H1 (cell line): ENCODE data around the gene GMNC. TPM values are rescaled to one million over a fixed set of nuclear protein-coding genes. Genes with fewer than 3 reads are reported as not detected.

Experiments
- CTCF ChIA-PET: fragments of 300-600 bp; sonication (Branson Sonifier 250); formaldehyde crosslinking; loops from one replicate; lab custom pipeline; 2021; ENCODE audit not compliant: partially characterized antibody; lab: Charles Lee
- POLR2A ChIA-PET: fragments of 300-600 bp; sonication (Branson Sonifier 250); formaldehyde crosslinking; loops from one replicate; lab custom pipeline; 2021; ENCODE audit warnings: inconsistent platforms; ENCODE audit not compliant: partially characterized antibody; lab: Charles Lee
- DNase-seq, 2 experiments: peaks; one replicate each; pipeline versions ENCODE4 v3.0.0 to v3.0.0-alpha.2; 2010 to 2022; ENCODE audit warnings: low spot score in 2 of 2, low read depth in 1 of 2, mixed read lengths in 1 of 2
- FAIRE-seq: peaks from 2 replicates; lab custom pipeline; 2011; peaks lifted over from hg19 to GRCh38; lab: Jason Lieb, UNC
- H2AFZ ChIP-seq: 2 replicates; pipeline ENCODE4 v1.8.1; 2012; ENCODE audit warnings: low read length, inconsistent platforms
- H2AK5ac ChIP-seq: 2 replicates; pipeline ENCODE4 v1.6.1; 2013; ENCODE audit warnings: low read depth, low read length
- H2BK120ac ChIP-seq: replicated peaks from 2 replicates; pipeline ENCODE3; 2013; ENCODE audit warnings: low read depth, low read length, inconsistent platforms
- H2BK12ac ChIP-seq: 2 replicates; pipeline ENCODE4 v1.6.1; 2013; ENCODE audit warnings: low read depth, low read length
- H2BK15ac ChIP-seq: 2 replicates; pipeline ENCODE4 v1.6.1; 2013; ENCODE audit warnings: low read length
- H2BK20ac ChIP-seq: 2 replicates; pipeline ENCODE4 v1.6.1; 2013; ENCODE audit warnings: low read length
- H2BK5ac ChIP-seq: 2 replicates; pipeline ENCODE4 v1.6.1; 2013; ENCODE audit warnings: low read depth, low read length
- H3K14ac ChIP-seq: 2 replicates; pipeline ENCODE4 v1.6.1; 2013; ENCODE audit warnings: inconsistent platforms; ENCODE audit not compliant: insufficient read length
- H3K18ac ChIP-seq: 2 replicates; pipeline ENCODE4 v1.6.1; 2013; ENCODE audit warnings: low read length; ENCODE audit errors: extremely low read depth
- H3K23ac ChIP-seq: 2 replicates; pipeline ENCODE4 v1.6.1; 2013; ENCODE audit warnings: inconsistent platforms; ENCODE audit not compliant: insufficient read length
- H3K23me2 ChIP-seq: 2 replicates; pipeline ENCODE4 v1.6.1; 2013; ENCODE audit warnings: low read depth, low read length
- H3K27ac ChIP-seq: 2 replicates; pipeline ENCODE4 v1.6.1; 2011; ENCODE audit warnings: low read depth, low read length, inconsistent platforms
- H3K27me3 ChIP-seq, 4 experiments: replicated peaks in 1 of 4; 1 replicate in 1 of 4; 2 replicates in 3 of 4; pipeline versions ENCODE4 v1.6.1 to v1.8.1; 2011 to 2013; ENCODE audit warnings: low read length in 3 of 4, mild to moderate bottlenecking in 3 of 4, inconsistent platforms in 2 of 4, mixed read lengths in 2 of 4, moderate library complexity in 1 of 4; ENCODE audit not compliant: control insufficient read depth in 3 of 4, insufficient read depth in 3 of 4; ENCODE audit errors: extremely low read depth in 1 of 4
- H3K36me3 ChIP-seq, 4 experiments: 2 replicates each; pipeline versions ENCODE4 v1.6.1 to v1.8.1; 2011 to 2013; ENCODE audit warnings: mild to moderate bottlenecking in 4 of 4, low read length in 3 of 4, moderate library complexity in 2 of 4, control low read depth in 1 of 4, inconsistent platforms in 1 of 4; ENCODE audit not compliant: insufficient read depth in 4 of 4, control insufficient read depth in 2 of 4
- H3K4ac ChIP-seq: replicated peaks from 2 replicates; pipeline ENCODE3; 2013; ENCODE audit warnings: low read length, low read depth, mixed read lengths, inconsistent platforms; ENCODE audit not compliant: insufficient read length
- H3K4me1 ChIP-seq, 4 experiments: replicated peaks in 1 of 4; 1 replicate in 1 of 4; 2 replicates in 3 of 4; pipeline versions ENCODE4 v1.6.1 to v1.8.1; 2011 to 2013; ENCODE audit warnings: low read length in 3 of 4, inconsistent platforms in 2 of 4, mixed read lengths in 1 of 4; ENCODE audit not compliant: insufficient read depth in 4 of 4, control insufficient read depth in 3 of 4
- H3K4me2 ChIP-seq, 2 experiments: 2 replicates each; pipeline versions ENCODE4 v1.6.1 to v1.8.1; 2011 to 2013; ENCODE audit warnings: low read depth in 2 of 2, low read length in 2 of 2, control low read depth in 1 of 2, inconsistent platforms in 1 of 2, mild to moderate bottlenecking in 1 of 2; ENCODE audit not compliant: insufficient read depth in 1 of 2
- H3K4me3 ChIP-seq, 4 experiments: fragments of 200-600, 300-600 bp in 1 of 4; sonication (generic), shearing (Covaris generic), sonication (Bioruptor Twin) in 1 of 4; 2 replicates each; pipeline versions ENCODE4 v1.5.1 to v1.8.1; 2011 to 2016; ENCODE audit warnings: low read length in 4 of 4, low read depth in 3 of 4, control low read depth in 2 of 4, inconsistent platforms in 2 of 4, mild to moderate bottlenecking in 2 of 4, mixed read lengths in 1 of 4, moderate library complexity in 1 of 4; ENCODE audit not compliant: insufficient read depth in 2 of 4; ENCODE audit errors: extremely low read depth in 1 of 4
- H3K56ac ChIP-seq: replicated peaks from 2 replicates; pipeline ENCODE3; 2013; ENCODE audit warnings: low read depth, mild to moderate bottlenecking, mixed read lengths, low read length, inconsistent platforms; ENCODE audit not compliant: insufficient read length
- H3K79me1 ChIP-seq: 2 replicates; pipeline ENCODE4 v1.6.1; 2013; ENCODE audit warnings: low read depth, low read length, control low read depth
- H3K79me2 ChIP-seq, 2 experiments: 2 replicates each; pipeline versions ENCODE4 v1.6.1 to v1.8.1; 2012 to 2013; ENCODE audit warnings: low read length in 2 of 2, mild to moderate bottlenecking in 2 of 2, inconsistent platforms in 1 of 2; ENCODE audit not compliant: insufficient read depth in 2 of 2, control insufficient read depth in 1 of 2
- H3K9ac ChIP-seq, 4 experiments: replicated peaks in 1 of 4; 1 replicate in 1 of 4; 2 replicates in 3 of 4; pipeline versions ENCODE4 v1.6.1 to v1.8.1; 2011 to 2013; ENCODE audit warnings: low read depth in 3 of 4, low read length in 3 of 4, control low read depth in 2 of 4, mild to moderate bottlenecking in 2 of 4, moderate library complexity in 2 of 4, inconsistent platforms in 1 of 4; ENCODE audit errors: extremely low read depth in 1 of 4
- H3K9me3 ChIP-seq, 2 experiments: 2 replicates each; pipeline versions ENCODE4 v1.6.1 to v1.8.1; 2012 to 2013; ENCODE audit warnings: mild to moderate bottlenecking in 2 of 2, moderate library complexity in 2 of 2, control low read depth in 1 of 2, inconsistent platforms in 1 of 2, low read depth in 1 of 2, low read length in 1 of 2, mixed read lengths in 1 of 2; ENCODE audit not compliant: insufficient read depth in 2 of 2
- H4K20me1 ChIP-seq, 2 experiments: replicated peaks in 1 of 2; 2 replicates each; pipeline versions ENCODE3 to v1.8.1; 2011 to 2013; ENCODE audit warnings: inconsistent platforms in 2 of 2, low read length in 2 of 2, mild to moderate bottlenecking in 1 of 2; ENCODE audit not compliant: insufficient read depth in 2 of 2, control insufficient read depth in 1 of 2
- H4K5ac ChIP-seq: 2 replicates; pipeline ENCODE4 v1.6.1; 2013; ENCODE audit warnings: low read length, low read depth, mixed read lengths, inconsistent platforms; ENCODE audit not compliant: insufficient read length
- H4K8ac ChIP-seq: 2 replicates; pipeline ENCODE4 v1.8.0; 2013; ENCODE audit warnings: mild to moderate bottlenecking, moderate library complexity, low read length, inconsistent platforms; ENCODE audit not compliant: insufficient read depth; ENCODE audit errors: extremely low read depth
- H4K91ac ChIP-seq: replicated peaks from 2 replicates; pipeline ENCODE3; 2013; ENCODE audit warnings: low read length, mixed read lengths, inconsistent platforms; ENCODE audit not compliant: insufficient read length
- ATF2 ChIP-seq: IDR thresholded peaks from 2 replicates; pipeline ENCODE4 v1.6.1; 2012; ENCODE audit warnings: low read length, inconsistent platforms
- CBX5 ChIP-seq: fragments of 300-800, 300-1000 bp; sonication (generic); IDR thresholded peaks from 2 replicates; pipeline ENCODE4 v1.7.1; 2016; ENCODE audit warnings: antibody characterized with exemption, low read length, low read depth
- E2F6 ChIP-seq: IDR thresholded peaks from 2 replicates; pipeline ENCODE4 v1.6.1; 2012; ENCODE audit warnings: inconsistent platforms
- GABPA ChIP-seq: IDR thresholded peaks from 2 replicates; pipeline ENCODE4 v1.6.1; 2011; ENCODE audit warnings: mild to moderate bottlenecking, low read length, moderate library complexity, borderline replicate concordance; ENCODE audit not compliant: insufficient read depth
- GTF2F1 ChIP-seq: IDR thresholded peaks from 2 replicates; pipeline ENCODE4 v1.6.1; 2012; ENCODE audit warnings: low read depth, low read length, improper control_type of control experiment, borderline replicate concordance
- POLR2A ChIP-seq, 2 experiments: IDR thresholded peaks; 1 replicate in 1 of 2; 2 replicates in 1 of 2; pipeline ENCODE4 v1.6.1; 2011; ENCODE audit warnings: low read depth in 2 of 2, low read length in 2 of 2, mild to moderate bottlenecking in 2 of 2; ENCODE audit errors: control extremely low read depth in 1 of 2
- SIN3A ChIP-seq, 2 experiments: IDR thresholded peaks in 1 of 2; conservative IDR thresholded peaks in 1 of 2; 2 replicates each; pipeline ENCODE4 v1.6.1; 2011 to 2012; ENCODE audit warnings: low read length in 2 of 2, improper control_type of control experiment in 1 of 2, low read depth in 1 of 2, mild to moderate bottlenecking in 1 of 2
- SP1 ChIP-seq: IDR thresholded peaks from 2 replicates; pipeline ENCODE4 v1.6.1; 2011; ENCODE audit warnings: low read depth, low read length
- WGBS, 2 experiments: shearing (Covaris generic) in 1 of 2; methylation state at CpG; one replicate each; pipeline versions ENCODE4 v1.1.6 to v1.1.7; 2013 to 2015; ENCODE audit warnings: low lambda C conversion rate in 2 of 2, mixed read lengths in 2 of 2, inconsistent platforms in 1 of 2, low coverage in 1 of 2, missing lambda C conversion rate in 1 of 2; ENCODE audit not compliant: insufficient replicate concordance in 2 of 2, insufficient coverage in 1 of 2, insufficient read length in 1 of 2; ENCODE audit errors: extremely low coverage in 1 of 2, missing lambda C conversion rate in 1 of 2; 5-methylcytosine and 5-hydroxymethylcytosine counted together
- polyA plus RNA-seq, 7 experiments: library from polyadenylated mRNA; depleted of rRNA in 3 of 7; stranded (reverse) in 5 of 7; unstranded in 2 of 7; fragments of >200 nt in 5 of 7; fragments of 200-250 nt in 2 of 7; gene quantifications; 1 replicate in 5 of 7; 2 replicates in 1 of 7; 4 replicates in 1 of 7; pipeline versions ENCODE4 v1.2.1 to v1.2.3, GENCODE V29; 2011 to 2013; ENCODE audit warnings: missing spikeins in 2 of 7, mixed read lengths in 2 of 7
- total RNA-seq: library from RNA; stranded (reverse); fragmentation: NEBNext Ultra II Directional; extraction: Animal tissue kit (Norgen Biotek cat#: 25700); gene quantifications from 2 replicates; pipeline ENCODE4 v1.2.1, GENCODE V29; 2021
- TF ChIP-seq, protein P1 (sequence below), 3 experiments: IDR thresholded peaks; 1 replicate in 2 of 3; 2 replicates in 1 of 3; pipeline versions ENCODE4 v1.5.1 to v1.6.1; 2011; ENCODE audit warnings: low read length in 3 of 3, mild to moderate bottlenecking in 3 of 3, inconsistent platforms in 2 of 3, low read depth in 1 of 3, moderate library complexity in 1 of 3; ENCODE audit not compliant: insufficient read depth in 1 of 3; ENCODE audit errors: control extremely low read depth in 1 of 3

GMNC gene
- total and polyA plus RNA-seq, 2 of the 8 experiments (the other 6 are each of a cell fraction or from before 2014, with no cell fraction given), result 0.05 to 0.24 TPM

GRCh38 chr3:190810957-190811356, 51.5 kb downstream of the GMNC start:
- H4K5ac ChIP-seq, result no peak overlapping the region
- no peak overlapping the region for H3K4me2 ChIP-seq
- H3K4ac ChIP-seq, result no peak overlapping the region
- no peak overlapping the region for H4K8ac ChIP-seq
- FAIRE-seq (no peak), DNase-seq (no peak)
- H3K9ac ChIP-seq, result no peak overlapping the region
- no peak overlapping the region for H2AFZ ChIP-seq
- H3K27ac ChIP-seq, result no peak overlapping the region
- H3K79me1 ChIP-seq, result no peaks in the 10 kb centered on the region
- H3K18ac ChIP-seq, result no peak overlapping the region
- no peaks in the 10 kb centered on the region for H3K36me3 ChIP-seq
- no peak overlapping the region for H3K14ac ChIP-seq
- POLR2A ChIA-PET, result no interaction called here
- H3K4me3 ChIP-seq, result no peak overlapping the region
- no peak overlapping the region for H2BK15ac ChIP-seq
- H2AK5ac ChIP-seq, result no peak overlapping the region
- no peak overlapping the region for H4K91ac ChIP-seq
- no peak overlapping the region for H3K56ac ChIP-seq
- WGBS, 2 experiments, result 91% methylated on average over 4 of the region's 4 CpGs; no CpG with 5 or more reads in 1 of the 2 experiments
- H2BK120ac ChIP-seq, result no peak overlapping the region
- H3K79me2 ChIP-seq, result no peaks in the 10 kb centered on the region
- no peaks in the 10 kb centered on the region for H4K20me1 ChIP-seq
- H3K4me1 ChIP-seq, result no peaks in the 10 kb centered on the region
- no peak overlapping the region for H2BK12ac ChIP-seq
- no peak overlapping the region for H2BK5ac ChIP-seq
- H3K9me3 ChIP-seq, result no peaks in the 10 kb centered on the region
- H2BK20ac ChIP-seq, result no peak overlapping the region
- no peaks in the 10 kb centered on the region for H3K27me3 ChIP-seq
- H3K23me2 ChIP-seq, result no peaks in the 10 kb centered on the region
- H3K23ac ChIP-seq, result no peak overlapping the region
- CTCF ChIA-PET, result interaction anchor here (0.7 to 3.2 kb wide), 20 partner anchors 10 to 438 kb away, joined by 3 to 20 read pairs (median 4); partner anchors contain the start of gene GMNC
- no peak for TF ChIP-seq SP1
- TF ChIP-seq GTF2F1, result no peak
- no peak for TF ChIP-seq ATF2
- TF ChIP-seq, protein P1, sequence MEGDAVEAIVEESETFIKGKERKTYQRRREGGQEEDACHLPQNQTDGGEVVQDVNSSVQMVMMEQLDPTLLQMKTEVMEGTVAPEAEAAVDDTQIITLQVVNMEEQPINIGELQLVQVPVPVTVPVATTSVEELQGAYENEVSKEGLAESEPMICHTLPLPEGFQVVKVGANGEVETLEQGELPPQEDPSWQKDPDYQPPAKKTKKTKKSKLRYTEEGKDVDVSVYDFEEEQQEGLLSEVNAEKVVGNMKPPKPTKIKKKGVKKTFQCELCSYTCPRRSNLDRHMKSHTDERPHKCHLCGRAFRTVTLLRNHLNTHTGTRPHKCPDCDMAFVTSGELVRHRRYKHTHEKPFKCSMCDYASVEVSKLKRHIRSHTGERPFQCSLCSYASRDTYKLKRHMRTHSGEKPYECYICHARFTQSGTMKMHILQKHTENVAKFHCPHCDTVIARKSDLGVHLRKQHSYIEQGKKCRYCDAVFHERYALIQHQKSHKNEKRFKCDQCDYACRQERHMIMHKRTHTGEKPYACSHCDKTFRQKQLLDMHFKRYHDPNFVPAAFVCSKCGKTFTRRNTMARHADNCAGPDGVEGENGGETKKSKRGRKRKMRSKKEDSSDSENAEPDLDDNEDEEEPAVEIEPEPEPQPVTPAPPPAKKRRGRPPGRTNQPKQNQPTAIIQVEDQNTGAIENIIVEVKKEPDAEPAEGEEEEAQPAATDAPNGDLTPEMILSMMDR (IDR thresholded peaks at IDR 0.05; ENCODE audit: control extremely low read depth in 1 of 3, insufficient read depth in 1 of 3, low read depth in 1 of 3, low read length in 3 of 3), result no peak
- TF ChIP-seq GABPA, result no peak
- TF ChIP-seq E2F6, result no peak
- no peak for TF ChIP-seq SIN3A (conservative IDR thresholded peaks at IDR 0.05 in 1 of 2, IDR thresholded peaks at IDR 0.05 in 1 of 2; ENCODE audit: low read depth in 1 of 2, low read length in 2 of 2)
- no peak for TF ChIP-seq CBX5
- TF ChIP-seq POLR2A (IDR thresholded peaks at IDR 0.05; ENCODE audit: control extremely low read depth in 1 of 2, low read depth in 2 of 2, low read length in 2 of 2), result no peak
